ENCODE results near the gene ERFE.

ERFE gene

GRCh38 chr2:238162846-238163441, 4.2 kb downstream of the ERFE start:
- no peak overlapping the region for H3K27ac ChIP-seq (ENCODE audit: low read length)
- peaks cover 80% of the 10 kb centered on the region for H3K27me3 ChIP-seq (ENCODE audit: insufficient read depth, low read length)
- H3K4me1 ChIP-seq (ENCODE audit: insufficient read depth, low read length): peaks cover 3% of the 10 kb centered on the region; the same call in 1 of the 2 replicates
- no peak overlapping the region for H3K9ac ChIP-seq (ENCODE audit: low read depth, low read length)
- peak overlapping the region; percentile 51; the same call in 1 of the 2 replicates for H3K4me3 ChIP-seq (ENCODE audit: low read length)
- no peaks in the 10 kb centered on the region for H3K9me3 ChIP-seq (ENCODE audit: insufficient read depth, low read depth, low read length)
- no peaks in the 10 kb centered on the region; the same call in 1 of the 2 replicates for H3K36me3 ChIP-seq (ENCODE audit: insufficient read depth, low read depth, low read length)

GRCh38 chr2:238163481-238164198, 4.9 kb downstream of the ERFE start:
- Histone ChIP-seq H3K4me1 (ENCODE audit: insufficient read depth, low read length) (peaks cover 3% of the 10 kb centered on the region; the same call in 1 of the 2 replicates), H3K27ac (ENCODE audit: low read length) (no peak overlapping the region), H3K36me3 (ENCODE audit: insufficient read depth, low read depth, low read length) (peaks cover under 1% of the 10 kb centered on the region; the same call in 1 of the 2 replicates), H3K9ac (ENCODE audit: low read depth, low read length) (no peak overlapping the region), H3K4me3 (ENCODE audit: low read length) (peak overlapping the region; percentile 51; the same call in 1 of the 2 replicates), H3K27me3 (ENCODE audit: insufficient read depth, low read length) (peaks cover 74% of the 10 kb centered on the region), H3K9me3 (ENCODE audit: insufficient read depth, low read depth, low read length) (no peaks in the 10 kb centered on the region)

- Histone ChIP-seq H3K27ac (ENCODE audit: low read length) (no peak overlapping the region), H3K27me3 (ENCODE audit: insufficient read depth, low read length) (peaks cover 65% of the 10 kb centered on the region), H3K9ac (ENCODE audit: low read depth, low read length) (no peak overlapping the region), H3K9me3 (ENCODE audit: insufficient read depth, low read depth, low read length) (no peaks in the 10 kb centered on the region), H3K4me3 (ENCODE audit: low read length) (no peak overlapping the region), H3K36me3 (ENCODE audit: insufficient read depth, low read depth, low read length) (peaks cover 13% of the 10 kb centered on the region), H3K4me1 (ENCODE audit: insufficient read depth, low read length) (no peaks in the 10 kb centered on the region)
Measured at GRCh38 chr2:238164906-238165287, 6.1 kb downstream of the ERFE start.

GRCh38 chr2:238165288-238165921, 6.6 kb downstream of the ERFE start:
- H3K4me1 ChIP-seq (ENCODE audit: insufficient read depth, low read length): no peaks in the 10 kb centered on the region
- no peak overlapping the region for H3K9ac ChIP-seq (ENCODE audit: low read depth, low read length)
- H3K27me3 ChIP-seq (ENCODE audit: insufficient read depth, low read length): peaks cover 60% of the 10 kb centered on the region

GRCh38 chr2:238166391-238167343, 7.9 kb downstream of the ERFE start:
- Histone ChIP-seq H3K27ac (ENCODE audit: low read length) (no peak overlapping the region), H3K4me3 (ENCODE audit: low read length) (no peak overlapping the region), H3K9ac (ENCODE audit: low read depth, low read length) (no peak overlapping the region), H3K9me3 (ENCODE audit: insufficient read depth, low read depth, low read length) (no peaks in the 10 kb centered on the region), H3K4me1 (ENCODE audit: insufficient read depth, low read length) (no peaks in the 10 kb centered on the region), H3K27me3 (ENCODE audit: insufficient read depth, low read length) (peaks cover 47% of the 10 kb centered on the region), H3K36me3 (ENCODE audit: insufficient read depth, low read depth, low read length) (peaks cover 27% of the 10 kb centered on the region)

More at GRCh38 chr2:238165288-238165921, 6.6 kb downstream of the ERFE start:
- no peak overlapping the region for H3K4me3 ChIP-seq (ENCODE audit: low read length)
- no peaks in the 10 kb centered on the region for H3K9me3 ChIP-seq (ENCODE audit: insufficient read depth, low read depth, low read length)
- no peak overlapping the region for H3K27ac ChIP-seq (ENCODE audit: low read length)
- H3K36me3 ChIP-seq (ENCODE audit: insufficient read depth, low read depth, low read length): peaks cover 18% of the 10 kb centered on the region

GRCh38 chr2:238167344-238167715, 8.6 kb downstream of the ERFE start:
- Histone ChIP-seq H3K9me3 (ENCODE audit: insufficient read depth, low read depth, low read length) (no peaks in the 10 kb centered on the region), H3K4me3 (ENCODE audit: low read length) (no peak overlapping the region), H3K27ac (ENCODE audit: low read length) (no peak overlapping the region), H3K9ac (ENCODE audit: low read depth, low read length) (no peak overlapping the region), H3K27me3 (ENCODE audit: insufficient read depth, low read length) (peaks cover 41% of the 10 kb centered on the region), H3K4me1 (ENCODE audit: insufficient read depth, low read length) (no peaks in the 10 kb centered on the region), H3K36me3 (ENCODE audit: insufficient read depth, low read depth, low read length) (peaks cover 34% of the 10 kb centered on the region)

GRCh38 chr2:238167761-238168160, 9.0 kb downstream of the ERFE start:
- Histone ChIP-seq H3K27ac (ENCODE audit: low read length) (no peak overlapping the region), H3K4me3 (ENCODE audit: low read length) (no peak overlapping the region), H3K4me1 (ENCODE audit: insufficient read depth, low read length) (no peaks in the 10 kb centered on the region), H3K9ac (ENCODE audit: low read depth, low read length) (no peak overlapping the region), H3K27me3 (ENCODE audit: insufficient read depth, low read length) (peaks cover 36% of the 10 kb centered on the region), H3K36me3 (ENCODE audit: insufficient read depth, low read depth, low read length) (peaks cover 34% of the 10 kb centered on the region), H3K9me3 (ENCODE audit: insufficient read depth, low read depth, low read length) (no peaks in the 10 kb centered on the region)

GRCh38 chr2:238168196-238169047, 9.7 kb downstream of the ERFE start:
- Histone ChIP-seq H3K4me3 (ENCODE audit: low read length) (no peak overlapping the region), H3K9ac (ENCODE audit: low read depth, low read length) (no peak overlapping the region), H3K4me1 (ENCODE audit: insufficient read depth, low read length) (no peaks in the 10 kb centered on the region), H3K27ac (ENCODE audit: low read length) (no peak overlapping the region), H3K9me3 (ENCODE audit: insufficient read depth, low read depth, low read length) (no peaks in the 10 kb centered on the region), H3K36me3 (ENCODE audit: insufficient read depth, low read depth, low read length) (peaks cover 35% of the 10 kb centered on the region), H3K27me3 (ENCODE audit: insufficient read depth, low read length) (peaks cover 30% of the 10 kb centered on the region)

- Histone ChIP-seq H3K9me3 (ENCODE audit: insufficient read depth, low read depth, low read length) (no peaks in the 10 kb centered on the region), H3K4me1 (ENCODE audit: insufficient read depth, low read length) (no peaks in the 10 kb centered on the region), H3K27me3 (ENCODE audit: insufficient read depth, low read length) (peaks cover 22% of the 10 kb centered on the region), H3K9ac (ENCODE audit: low read depth, low read length) (no peak overlapping the region), H3K27ac (ENCODE audit: low read length) (no peak overlapping the region), H3K36me3 (ENCODE audit: insufficient read depth, low read depth, low read length) (peaks cover 43% of the 10 kb centered on the region), H3K4me3 (ENCODE audit: low read length) (no peak overlapping the region)
Measured at GRCh38 chr2:238169048-238169707, 10.4 kb downstream of the ERFE start.

GRCh38 chr2:238169708-238170251, 11.0 kb downstream of the ERFE start:
- Histone ChIP-seq H3K9ac (ENCODE audit: low read depth, low read length) (no peak overlapping the region), H3K27ac (ENCODE audit: low read length) (no peak overlapping the region), H3K27me3 (ENCODE audit: insufficient read depth, low read length) (peaks cover 16% of the 10 kb centered on the region), H3K36me3 (ENCODE audit: insufficient read depth, low read depth, low read length) (peaks cover 48% of the 10 kb centered on the region), H3K4me3 (ENCODE audit: low read length) (no peak overlapping the region), H3K4me1 (ENCODE audit: insufficient read depth, low read length) (no peaks in the 10 kb centered on the region), H3K9me3 (ENCODE audit: insufficient read depth, low read depth, low read length) (no peaks in the 10 kb centered on the region)
